Skeletal muscle tissue (tissue), 4 donors: Measurements from ENCODE around the gene USP15. TPM values are rescaled to one million over a fixed set of nuclear protein-coding genes. Genes with fewer than 3 reads are reported as not detected.
A peak's percentile ranks its signal among the peaks of the same experiment; 100 is the strongest.

Experiments used
- H3K27ac ChIP-seq: one replicate; pipeline ENCODE4 v1.7.0; 2013; ENCODE audit warnings: mild to moderate bottlenecking, low read depth, low read length, inconsistent platforms
- H3K27me3 ChIP-seq, 3 donors: one replicate each; pipeline ENCODE4 v1.7.0; 2013; ENCODE audit warnings: low read length in 3 of 3; ENCODE audit not compliant: control insufficient read depth in 3 of 3, insufficient read depth in 3 of 3
- H3K36me3 ChIP-seq, 3 donors: one replicate each; pipeline ENCODE4 v1.7.0; 2013; ENCODE audit warnings: low read length in 3 of 3; ENCODE audit not compliant: control insufficient read depth in 3 of 3, insufficient read depth in 3 of 3
- H3K4me1 ChIP-seq, 3 donors: one replicate each; pipeline ENCODE4 v1.7.0; 2013; ENCODE audit warnings: low read length in 3 of 3, mild to moderate bottlenecking in 3 of 3; ENCODE audit not compliant: control insufficient read depth in 3 of 3, insufficient read depth in 3 of 3
- H3K4me3 ChIP-seq, 3 donors: one replicate each; pipeline ENCODE4 v1.7.0; 2013; ENCODE audit warnings: low read length in 3 of 3
- H3K9ac ChIP-seq, 3 donors: one replicate each; pipeline ENCODE4 v1.7.0; 2013; ENCODE audit warnings: low read length in 3 of 3, mild to moderate bottlenecking in 3 of 3, moderate library complexity in 2 of 3, low read depth in 1 of 3
- H3K9me3 ChIP-seq, 3 donors: one replicate each; pipeline ENCODE4 v1.7.0; 2013; ENCODE audit warnings: low read length in 3 of 3; ENCODE audit not compliant: control insufficient read depth in 3 of 3
- total RNA-seq: library from RNA; depleted of rRNA; stranded (reverse); fragments of >200 nt; gene quantifications from one replicate; pipeline ENCODE4 v1.2.3, GENCODE V29; 2014
- donor health status: Osteomylitis.

The USP15 gene
- total RNA-seq, 1 donor from 2014 or later: 38.1 TPM

DNA sequence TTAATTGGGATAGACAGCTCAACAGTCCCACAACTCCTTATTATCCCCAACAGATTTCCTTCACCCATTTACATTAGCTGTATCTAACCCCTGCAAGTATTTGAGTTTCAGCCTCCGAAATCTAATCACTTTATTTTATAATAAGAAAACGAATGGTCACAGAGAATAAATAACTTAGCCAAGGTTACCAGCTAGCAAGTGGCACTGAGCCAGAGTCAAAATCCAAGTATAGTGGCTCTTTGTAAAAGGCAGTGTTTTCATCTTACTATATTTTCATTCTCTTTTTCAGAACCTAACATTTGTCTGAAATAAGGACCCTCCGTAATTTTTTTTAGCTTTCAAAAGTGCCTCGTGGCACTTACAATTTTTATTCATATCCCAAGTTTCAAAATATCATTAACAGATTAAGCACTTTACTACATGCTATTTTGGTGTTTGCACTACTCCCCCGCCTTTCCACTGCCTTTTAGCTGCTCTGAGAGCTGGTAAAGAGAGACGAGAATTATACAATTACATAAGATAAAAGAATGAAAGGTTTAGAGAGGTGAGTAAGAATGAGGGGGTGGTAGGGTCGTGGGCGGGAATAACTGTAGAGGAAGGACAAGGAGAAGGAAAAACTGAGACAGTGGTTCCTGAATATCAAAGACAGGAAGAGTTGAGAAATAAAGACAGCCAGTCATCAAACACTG, 3.7 kb upstream of the USP15 start:
- Histone ChIP-seq H3K36me3 (no peaks in the 10 kb centered on the region), H3K27me3 (no peaks in the 10 kb centered on the region), H3K9ac (no peak overlapping the region), H3K4me1 (peaks cover 5 to 8% (median 7%) of the 10 kb centered on the region in 3 donors), H3K27ac (no peak overlapping the region), H3K9me3 (no peaks in the 10 kb centered on the region), H3K4me3 (no peak overlapping the region)

DNA sequence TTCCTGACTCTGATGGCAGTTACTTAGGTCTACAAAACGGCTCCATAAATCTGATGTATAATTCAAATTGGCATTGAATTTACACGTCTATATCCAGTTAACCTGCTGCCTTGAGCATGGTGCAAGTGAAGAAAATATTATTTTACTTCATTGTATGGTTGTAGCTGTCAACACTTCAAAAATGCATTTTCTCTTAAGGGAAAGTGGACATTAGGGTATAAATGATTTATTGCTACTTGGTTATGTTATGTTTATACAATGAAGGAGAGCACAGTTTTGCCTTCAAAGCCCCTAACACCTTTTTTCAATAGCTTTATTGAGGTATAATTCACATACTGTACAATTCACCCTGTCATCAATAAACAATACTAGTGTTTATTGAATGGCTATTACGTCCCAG, 2.0 kb upstream of the USP15 start:
- Histone ChIP-seq H3K4me1 (peaks cover 7 to 19% (median 13%) of the 10 kb centered on the region in 3 donors), H3K36me3 (no peaks in the 10 kb centered on the region), H3K9ac (no peak overlapping the region), H3K27me3 (no peaks in the 10 kb centered on the region), H3K4me3 (no peak overlapping the region), H3K27ac (no peak overlapping the region), H3K9me3 (no peaks in the 10 kb centered on the region)

DNA sequence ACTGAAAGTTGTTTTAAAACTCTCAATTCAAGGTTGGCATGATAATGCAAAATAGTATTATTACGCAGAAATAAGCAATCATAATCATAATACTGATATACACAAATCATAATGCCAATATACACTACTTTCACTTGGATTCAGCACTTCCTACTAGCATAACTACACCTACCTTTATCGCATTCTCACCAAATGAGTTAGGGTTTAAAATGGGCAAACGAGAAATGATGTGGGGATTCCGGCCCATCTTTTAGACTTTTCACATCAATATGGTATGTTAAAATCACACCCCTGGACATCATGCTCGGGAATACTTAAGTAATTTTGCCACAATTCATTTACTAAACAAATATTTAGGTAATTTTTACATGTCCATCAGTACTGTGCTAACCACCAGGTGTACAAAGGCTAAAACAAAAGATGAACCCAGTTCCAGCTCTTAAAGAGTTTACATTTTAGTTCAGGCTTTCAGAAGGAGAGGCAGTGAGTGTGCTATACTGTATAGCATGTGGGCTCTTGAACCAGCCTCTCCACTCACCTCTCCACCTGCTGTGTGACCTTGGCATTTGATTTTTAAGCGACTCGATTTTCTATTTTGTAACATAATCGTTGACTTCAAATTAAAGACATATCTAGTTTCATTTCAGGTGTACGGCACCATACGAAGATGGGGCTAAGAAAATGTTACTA, 1.1 kb upstream of the USP15 start:
- H3K36me3 ChIP-seq: no peaks in the 10 kb centered on the region
- H3K4me3 ChIP-seq: peak overlapping the region; percentile 89 to 96 (median 94)
- peak overlapping the region; percentile 95 to 97 (median 96) for H3K9ac ChIP-seq
- no peaks in the 10 kb centered on the region for H3K27me3 ChIP-seq
- H3K27ac ChIP-seq: peak overlapping the region; percentile 93
- peaks cover 7 to 20% (median 13%) of the 10 kb centered on the region in 3 donors for H3K4me1 ChIP-seq
- no peaks in the 10 kb centered on the region for H3K9me3 ChIP-seq

- no peaks in the 10 kb centered on the region for H3K9me3 ChIP-seq
- H3K36me3 ChIP-seq: no peaks in the 10 kb centered on the region
- H3K4me3 ChIP-seq: peak overlapping the region; percentile 89 to 96 (median 94)
- H3K27me3 ChIP-seq: no peaks in the 10 kb centered on the region
- peak overlapping the region; percentile 95 to 97 (median 96) for H3K9ac ChIP-seq
- H3K4me1 ChIP-seq: peaks cover 7 to 22% (median 13%) of the 10 kb centered on the region in 3 donors
- peak overlapping the region; percentile 93 for H3K27ac ChIP-seq
Measured at GRCh38 chr12:62259631-62259992, 592 bp upstream of the USP15 start.

GRCh38 chr12:62260733-62261683, 804 bp downstream of the USP15 start:
- H3K27ac ChIP-seq: peak overlapping the region; percentile 93

GRCh38 chr12:62261876-62262517, 1.8 kb downstream of the USP15 start:
- H3K27ac ChIP-seq: no peak overlapping the region
- H3K4me3 ChIP-seq: peak overlapping the region in 2 of 3 donors; percentile 89 to 96
- H3K9me3 ChIP-seq: no peaks in the 10 kb centered on the region
- H3K27me3 ChIP-seq: no peaks in the 10 kb centered on the region
- peaks cover 11 to 22% (median 13%) of the 10 kb centered on the region in 3 donors for H3K4me1 ChIP-seq
- no peaks in the 10 kb centered on the region for H3K36me3 ChIP-seq
- no peak overlapping the region for H3K9ac ChIP-seq

More at GRCh38 chr12:62260733-62261683, 804 bp downstream of the USP15 start:
- Histone ChIP-seq H3K9me3 (no peaks in the 10 kb centered on the region), H3K4me3 (peak overlapping the region; percentile 89 to 96 (median 94)), H3K36me3 (no peaks in the 10 kb centered on the region), H3K4me1 (peaks cover 11 to 22% (median 13%) of the 10 kb centered on the region in 3 donors), H3K9ac (peak overlapping the region; percentile 95 to 97 (median 96)), H3K27me3 (no peaks in the 10 kb centered on the region)

- Histone ChIP-seq H3K27me3 (no peaks in the 10 kb centered on the region), H3K9me3 (no peaks in the 10 kb centered on the region), H3K4me1 (peaks cover 11 to 27% (median 13%) of the 10 kb centered on the region in 3 donors), H3K4me3 (no peak overlapping the region), H3K27ac (no peak overlapping the region), H3K9ac (no peak overlapping the region), H3K36me3 (no peaks in the 10 kb centered on the region)
Measured at GRCh38 chr12:62263232-62263631, 3.0 kb downstream of the USP15 start.

DNA sequence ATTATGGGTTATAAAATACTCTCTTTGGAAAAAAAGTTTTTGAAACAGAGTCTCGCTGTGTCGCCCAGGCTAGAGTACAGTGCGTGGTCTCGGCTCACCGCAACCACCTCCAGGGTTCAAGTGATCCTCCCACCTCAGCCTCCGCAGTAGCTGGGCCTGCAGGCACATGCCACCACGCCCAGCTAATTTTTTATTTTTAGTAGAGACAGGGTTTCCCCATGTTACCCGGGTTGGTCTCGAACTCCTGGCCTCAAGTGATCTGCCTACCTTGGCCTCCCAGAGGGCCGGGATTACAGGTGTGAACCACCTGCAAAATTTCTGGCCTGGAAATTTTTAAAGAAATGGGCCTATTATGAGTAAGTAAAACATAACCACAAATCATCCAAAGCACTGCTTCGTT, 3.8 kb downstream of the USP15 start:
- Histone ChIP-seq H3K27ac (no peak overlapping the region), H3K9ac (no peak overlapping the region), H3K9me3 (no peaks in the 10 kb centered on the region), H3K4me3 (no peak overlapping the region), H3K4me1 (peaks cover 10 to 25% (median 12%) of the 10 kb centered on the region in 3 donors), H3K36me3 (no peaks in the 10 kb centered on the region), H3K27me3 (no peaks in the 10 kb centered on the region)

DNA sequence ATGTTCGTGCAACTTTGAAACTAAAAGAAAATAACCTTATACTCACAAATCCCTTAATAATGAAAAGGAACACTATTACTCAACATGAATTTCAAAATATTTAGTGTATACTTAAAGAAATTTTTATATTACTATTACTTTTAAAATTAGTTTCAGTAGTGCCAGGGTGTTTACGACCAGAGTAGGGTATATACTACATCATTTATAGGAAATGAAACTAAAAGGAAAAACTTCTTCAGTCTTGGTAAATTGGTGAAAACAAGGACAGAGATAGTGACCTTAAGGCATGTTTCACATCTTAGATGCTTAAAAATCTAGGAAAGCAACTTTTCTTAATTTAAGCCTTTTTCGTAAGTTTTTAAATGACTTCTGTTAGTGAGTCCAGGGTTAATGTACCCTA, 4.5 kb downstream of the USP15 start:
- H3K27me3 ChIP-seq: no peaks in the 10 kb centered on the region
- no peaks in the 10 kb centered on the region for H3K36me3 ChIP-seq
- H3K9ac ChIP-seq: no peak overlapping the region
- H3K4me1 ChIP-seq: peaks cover 6 to 22% (median 9%) of the 10 kb centered on the region in 3 donors
- H3K27ac ChIP-seq: no peak overlapping the region
- no peak overlapping the region for H3K4me3 ChIP-seq
- H3K9me3 ChIP-seq: no peaks in the 10 kb centered on the region
